Activated naive CD4-positive, alpha-beta T cell treated with anti-CD3 and anti-CD28 coated beads, Interleukin-2, amount 10 ng/mL, durations not matched to agents 5 hours and 36 hours (primary cell): ENCODE data around the gene DHX29. TPM values are rescaled to one million over a fixed set of nuclear protein-coding genes. Genes with fewer than 3 reads are reported as not detected.

Source experiments
- total RNA-seq, 2 experiments: library from RNA; stranded (reverse); gene quantifications; one replicate each; pipeline ENCODE4 v1.2.3, GENCODE V29; 2021

Gene DHX29, protein sequence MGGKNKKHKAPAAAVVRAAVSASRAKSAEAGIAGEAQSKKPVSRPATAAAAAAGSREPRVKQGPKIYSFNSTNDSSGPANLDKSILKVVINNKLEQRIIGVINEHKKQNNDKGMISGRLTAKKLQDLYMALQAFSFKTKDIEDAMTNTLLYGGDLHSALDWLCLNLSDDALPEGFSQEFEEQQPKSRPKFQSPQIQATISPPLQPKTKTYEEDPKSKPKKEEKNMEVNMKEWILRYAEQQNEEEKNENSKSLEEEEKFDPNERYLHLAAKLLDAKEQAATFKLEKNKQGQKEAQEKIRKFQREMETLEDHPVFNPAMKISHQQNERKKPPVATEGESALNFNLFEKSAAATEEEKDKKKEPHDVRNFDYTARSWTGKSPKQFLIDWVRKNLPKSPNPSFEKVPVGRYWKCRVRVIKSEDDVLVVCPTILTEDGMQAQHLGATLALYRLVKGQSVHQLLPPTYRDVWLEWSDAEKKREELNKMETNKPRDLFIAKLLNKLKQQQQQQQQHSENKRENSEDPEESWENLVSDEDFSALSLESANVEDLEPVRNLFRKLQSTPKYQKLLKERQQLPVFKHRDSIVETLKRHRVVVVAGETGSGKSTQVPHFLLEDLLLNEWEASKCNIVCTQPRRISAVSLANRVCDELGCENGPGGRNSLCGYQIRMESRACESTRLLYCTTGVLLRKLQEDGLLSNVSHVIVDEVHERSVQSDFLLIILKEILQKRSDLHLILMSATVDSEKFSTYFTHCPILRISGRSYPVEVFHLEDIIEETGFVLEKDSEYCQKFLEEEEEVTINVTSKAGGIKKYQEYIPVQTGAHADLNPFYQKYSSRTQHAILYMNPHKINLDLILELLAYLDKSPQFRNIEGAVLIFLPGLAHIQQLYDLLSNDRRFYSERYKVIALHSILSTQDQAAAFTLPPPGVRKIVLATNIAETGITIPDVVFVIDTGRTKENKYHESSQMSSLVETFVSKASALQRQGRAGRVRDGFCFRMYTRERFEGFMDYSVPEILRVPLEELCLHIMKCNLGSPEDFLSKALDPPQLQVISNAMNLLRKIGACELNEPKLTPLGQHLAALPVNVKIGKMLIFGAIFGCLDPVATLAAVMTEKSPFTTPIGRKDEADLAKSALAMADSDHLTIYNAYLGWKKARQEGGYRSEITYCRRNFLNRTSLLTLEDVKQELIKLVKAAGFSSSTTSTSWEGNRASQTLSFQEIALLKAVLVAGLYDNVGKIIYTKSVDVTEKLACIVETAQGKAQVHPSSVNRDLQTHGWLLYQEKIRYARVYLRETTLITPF (N-terminal part only)
- 10 to 100 TPM; 13.8 to 17.1 TPM for total RNA-seq

DNA sequence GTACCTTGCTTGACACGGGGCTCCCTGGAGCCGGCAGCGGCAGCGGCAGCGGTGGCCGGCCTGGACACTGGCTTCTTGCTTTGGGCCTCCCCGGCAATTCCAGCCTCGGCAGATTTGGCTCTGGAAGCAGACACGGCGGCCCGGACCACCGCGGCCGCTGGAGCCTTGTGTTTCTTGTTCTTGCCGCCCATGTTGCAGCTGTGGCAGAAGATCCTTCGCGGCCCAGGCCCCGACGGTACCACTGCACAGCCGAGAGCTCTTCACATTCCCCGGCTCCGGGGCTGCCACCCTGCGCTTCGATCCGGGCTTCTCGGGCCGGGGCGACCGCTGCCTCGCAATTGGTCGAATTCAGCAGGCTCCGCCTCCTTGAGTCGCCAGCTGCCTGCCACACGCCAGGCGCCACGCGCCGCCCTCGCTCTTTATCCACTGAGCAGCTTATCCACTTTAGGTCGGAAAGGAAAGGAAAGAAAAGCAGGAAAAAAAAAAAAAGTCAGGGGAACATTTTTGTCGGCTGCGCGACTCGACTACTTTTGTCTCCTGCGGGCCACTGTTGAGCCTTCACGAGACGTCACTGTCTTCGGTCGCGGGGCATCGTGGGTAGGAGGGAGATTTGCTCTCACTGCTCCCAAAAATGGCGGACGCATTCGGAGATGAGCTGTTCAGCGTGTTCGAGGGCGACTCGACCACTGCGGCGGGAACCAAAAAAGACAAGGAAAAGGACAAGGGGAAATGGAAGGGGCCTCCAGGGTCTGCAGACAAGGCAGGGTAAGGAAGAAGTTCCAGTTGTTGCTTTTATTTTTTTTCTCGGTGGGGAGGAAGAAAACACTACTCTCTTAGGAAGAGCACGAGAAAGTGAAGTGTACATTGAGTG is at the start of gene DHX29, which contains the start of gene MTREX:
Gene DHX29, minus strand, starts transcription at position 312 of the 871 bp plus-strand sequence. Its CDS starts 121 bp downstream, at position 191.
Gene MTREX, plus strand, starts transcription at position 607 of the 871 bp plus-strand sequence. Its CDS starts 25 bp downstream, at position 632.

DNA sequence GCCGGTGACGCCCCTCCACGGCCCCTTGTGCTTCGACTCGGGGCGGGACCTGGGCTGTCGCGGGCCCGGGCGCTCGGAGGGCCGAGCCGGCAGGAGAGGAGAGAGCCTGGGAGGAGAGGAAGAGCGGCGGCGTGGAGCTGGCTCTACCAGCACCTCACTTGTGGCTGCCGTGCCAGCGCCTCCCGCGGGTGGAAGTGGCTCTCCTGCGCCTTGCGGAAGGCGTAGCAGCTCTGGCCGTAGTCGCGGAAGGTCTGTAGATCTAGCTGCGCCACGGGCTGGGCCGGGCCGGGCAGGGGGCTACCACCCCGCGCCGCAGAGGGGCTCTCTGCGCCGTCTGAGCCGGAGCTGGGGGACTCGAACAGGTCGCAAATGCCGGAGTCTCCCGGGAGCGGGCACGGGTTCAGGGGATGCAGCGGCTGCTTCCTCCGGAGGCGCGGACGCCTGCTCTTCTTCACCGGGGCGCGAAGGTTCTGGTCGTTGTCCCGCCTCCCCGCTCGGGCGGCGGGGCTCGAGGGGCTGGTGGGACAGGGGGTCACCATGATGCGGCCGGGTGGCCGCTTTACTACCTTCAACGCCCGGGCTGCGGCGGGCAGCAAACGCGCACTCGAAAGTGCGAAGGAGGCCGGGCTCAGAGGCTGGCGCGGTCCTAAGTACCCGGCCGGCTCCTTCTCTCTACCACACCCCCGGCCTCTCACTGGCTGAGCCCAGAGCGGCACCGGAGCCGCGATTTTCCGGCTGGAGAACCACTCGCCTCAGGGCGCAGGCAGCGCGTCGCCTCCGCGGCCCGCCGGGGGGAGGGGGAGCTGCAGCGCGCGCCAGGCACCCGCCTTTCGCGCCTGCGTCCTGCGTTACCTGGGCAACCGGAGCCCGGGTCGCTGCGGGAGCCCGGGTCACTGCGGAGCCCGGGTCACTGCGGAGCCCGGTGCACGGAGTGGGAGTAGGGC is 74.2 kb downstream of the DHX29 start, which contains the start of gene CCNO:
Gene CCNO, minus strand, starts transcription at position 624 of the 944 bp plus-strand sequence. Its CDS starts 85 bp downstream, at position 539.

DNA sequence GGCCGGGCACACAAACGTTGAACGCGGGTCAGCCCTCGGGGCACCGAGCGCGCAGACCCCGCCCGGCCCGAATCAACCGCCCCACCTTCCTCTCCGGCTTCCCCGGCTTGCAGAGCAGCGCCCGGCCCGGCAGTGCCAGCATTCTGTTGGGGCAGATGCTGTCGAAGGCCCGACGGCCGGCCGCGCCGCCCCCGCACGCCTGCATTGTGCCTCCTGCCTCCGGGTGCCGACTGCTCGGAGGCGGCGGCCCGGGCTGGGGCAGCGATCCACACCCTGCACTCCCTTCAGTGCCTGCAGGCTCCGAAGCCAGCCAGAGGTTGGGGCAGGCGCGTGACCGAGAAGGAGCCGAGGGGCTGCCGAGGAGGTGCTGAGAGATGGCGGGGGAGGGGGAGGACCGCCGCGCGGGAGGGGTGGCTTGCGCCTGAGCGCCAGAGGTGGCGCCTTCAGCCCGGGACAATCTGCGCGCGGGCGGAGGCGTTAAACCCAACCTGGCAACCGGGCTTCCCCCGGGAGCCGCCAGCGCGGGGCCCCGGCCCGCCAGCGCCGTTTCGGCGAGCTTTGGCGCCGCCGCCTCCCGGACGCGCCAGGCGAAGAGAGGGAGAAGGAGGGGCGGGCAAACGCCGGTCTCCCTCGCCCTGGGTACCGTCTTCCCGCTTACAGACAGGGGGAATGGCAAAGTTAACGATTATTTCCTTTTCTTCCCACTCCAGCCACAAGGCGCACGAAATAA is 80.4 kb downstream of the DHX29 start, which contains the start of gene MCIDAS:
Gene MCIDAS, minus strand, starts transcription at position 382 of the 730 bp plus-strand sequence. Its CDS starts 177 bp downstream, at position 205.

Other genes starting within 250 kb of the DHX29 start
- gene GZMA, start 205.0 kb downstream of the DHX29 start, total RNA-seq: 100 to 1,000 TPM; 160 to 170 TPM
- gene GPX8, start 147.5 kb downstream of the DHX29 start, total RNA-seq: not detected
- not detected for gene CDC20B, start 134.5 kb downstream of the DHX29 start, total RNA-seq
- gene MCIDAS, start 80.4 kb downstream of the DHX29 start, total RNA-seq: not detected
- not detected for gene CCNO, start 74.1 kb downstream of the DHX29 start, total RNA-seq
- 10 to 100 TPM; 58.3 to 67.7 TPM for gene MTREX, start 295 bp upstream of the DHX29 start, total RNA-seq
- 10 to 100 TPM; 28.5 to 28.6 TPM for gene PLPP1, start 227.3 kb upstream of the DHX29 start, total RNA-seq